Fibroblast of skin of left quadriceps (primary cell): Measurements from ENCODE around the gene BTF3L4.
A peak's percentile ranks its signal among the peaks of the same experiment; 100 is the strongest.
"Not testable (repeated sequence)": the region's sequence is repeated elsewhere in the genome, so short reads cannot be mapped to it uniquely, and the experiment has no call there.

ENCODE experiments used
- DNase-seq, 2 experiments: peaks; one replicate each; pipeline ENCODE4 v3.0.0-alpha.2; 2013; ENCODE audit warnings: low read depth in 2 of 2

The BTF3L4 gene

GRCh38 chr1:52055066-52055865, 829 bp upstream of the BTF3L4 start, which contains the start of gene TXNDC12:
TSS of gene TXNDC12 (minus strand) at chr1:52055191. CDS start at chr1:52055096, 95 bp downstream.
- peak; percentile 73 to 79 for DNase-seq

- no peak for DNase-seq
Measured at GRCh38 chr1:52055866-52056162, 281 bp upstream of the BTF3L4 start.

GRCh38 chr1:52056937-52057231, 789 bp downstream of the BTF3L4 start:
- DNase-seq: no peak

- no peak for DNase-seq
Measured at GRCh38 chr1:52057255-52057654, 1.2 kb downstream of the BTF3L4 start.

GRCh38 chr1:52057876-52058415, 1.9 kb downstream of the BTF3L4 start:
- DNase-seq: no peak

GRCh38 chr1:52059321-52059720, 3.2 kb downstream of the BTF3L4 start:
- peak; percentile 44 to 55 for DNase-seq

- no peak for DNase-seq
Measured at GRCh38 chr1:52059888-52060287, 3.8 kb downstream of the BTF3L4 start.

- no peak for DNase-seq
Measured at GRCh38 chr1:52060822-52061221, 4.7 kb downstream of the BTF3L4 start.

GRCh38 chr1:52063192-52063591, 7.1 kb downstream of the BTF3L4 start:
- DNase-seq: no peak

GRCh38 chr1:52070704-52071103, 14.6 kb downstream of the BTF3L4 start:
- no peak for DNase-seq

- DNase-seq: no peak
Measured at GRCh38 chr1:52072291-52072690, 16.2 kb downstream of the BTF3L4 start.

GRCh38 chr1:52077277-52077676, 21.2 kb downstream of the BTF3L4 start:
- not testable (repeated sequence) for DNase-seq

GRCh38 chr1:52080014-52080415, 23.9 kb downstream of the BTF3L4 start:
- no peak for DNase-seq

- DNase-seq: not testable (repeated sequence)
Measured at GRCh38 chr1:52087892-52088291, 31.8 kb downstream of the BTF3L4 start.

- DNase-seq: not testable (repeated sequence)
Measured at GRCh38 chr1:52094300-52094699, 38.2 kb downstream of the BTF3L4 start.

GRCh38 chr1:52096216-52096615, 40.1 kb downstream of the BTF3L4 start:
- no peak for DNase-seq

GRCh38 chr1:52098139-52098871, 42.2 kb downstream of the BTF3L4 start:
- DNase-seq: no peak

GRCh38 chr1:52102336-52103013, 46.4 kb downstream of the BTF3L4 start:
- no peak for DNase-seq

- DNase-seq: no peak
Measured at GRCh38 chr1:52111492-52111891, 55.4 kb downstream of the BTF3L4 start.

GRCh38 chr1:52112489-52112888, 56.4 kb downstream of the BTF3L4 start:
- no peak for DNase-seq

- no peak for DNase-seq
Measured at GRCh38 chr1:52119301-52120079, 63.4 kb downstream of the BTF3L4 start.

GRCh38 chr1:52122384-52122783, 66.3 kb downstream of the BTF3L4 start:
- no peak for DNase-seq
